ENCODE measurements around the gene NDUFAF4.

- TF ChIP-seq EZH2 (IDR thresholded peaks at IDR 0.05; ENCODE audit: low read depth, low read length, severe bottlenecking) (no peak), HDAC2 (IDR thresholded peaks at IDR 0.05; ENCODE audit: borderline replicate concordance in 1 of 2, low read depth in 2 of 2, low read length in 2 of 2) (no peak), KDM5A (IDR thresholded peaks at IDR 0.05; ENCODE audit: low read length) (no peak), NRF1 (IDR thresholded peaks at IDR 0.05; ENCODE audit: low read depth, low read length) (no peak), CTCF (IDR thresholded peaks at IDR 0.05; ENCODE audit: control extremely low read depth in 1 of 3, insufficient read depth in 1 of 3, low read depth in 1 of 3, low read length in 3 of 3) (no peak), POLR2AphosphoS5 (IDR thresholded peaks at IDR 0.05; ENCODE audit: low read depth, low read length) (no peak), CBX8 (IDR thresholded peaks at IDR 0.05; ENCODE audit: borderline replicate concordance, low read depth, low read length) (no peak), EP300 (IDR thresholded peaks at IDR 0.05; ENCODE audit: borderline replicate concordance in 1 of 2, low read depth in 2 of 2, low read length in 2 of 2) (no peak), JUN (IDR thresholded peaks at IDR 0.05; ENCODE audit: low read depth, low read length) (no peak), BCL11A (IDR thresholded peaks at IDR 0.05; ENCODE audit: low read depth in 2 of 2, low read length in 2 of 2) (no peak), ATF2 (IDR thresholded peaks at IDR 0.05; ENCODE audit: low read length) (no peak)
These were observed 36.1 kb downstream of the NDUFAF4 start for GRCh38 chr6:96861588-96861987.

Data from H1 (cell line).